HG03060 (cell line): ENCODE data around the gene RRP15.
"Not testable (repeated sequence)": the region's sequence is repeated elsewhere in the genome, so short reads cannot be mapped to it uniquely, and the experiment has no call there.

Source experiments
- ATAC-seq: cut with Tn5 transposase; IDR thresholded peaks from one replicate; pipeline ENCODE4 v1.9.1; 2021; ENCODE audit warnings: low read depth, moderate number of reproducible peaks; ENCODE audit not compliant: unreplicated experiment

RRP15 gene

DNA sequence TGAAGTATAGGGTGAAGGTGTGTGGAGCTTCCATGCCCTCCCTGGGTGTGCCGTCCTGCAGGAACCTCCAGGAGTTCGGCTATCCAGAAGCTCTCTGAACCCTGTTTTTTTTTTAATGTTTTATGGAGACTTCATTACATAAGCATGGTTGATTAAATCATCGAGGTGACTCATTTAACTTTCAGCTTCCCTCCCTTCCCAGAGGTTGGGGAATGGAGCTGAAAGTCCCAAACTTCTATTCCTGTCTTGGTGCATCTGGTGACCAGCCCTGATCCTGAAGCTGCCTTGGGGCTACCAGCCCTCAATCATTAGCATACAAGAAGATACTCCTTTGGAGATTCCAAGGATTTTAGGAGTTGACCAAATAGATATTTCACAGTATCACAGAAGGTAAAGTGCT is 9.5 kb downstream of the RRP15 start:
- no peak for ATAC-seq

- ATAC-seq, result no peak
Observed at GRCh38 chr1:218296162-218296561, 11.1 kb downstream of the RRP15 start.

DNA sequence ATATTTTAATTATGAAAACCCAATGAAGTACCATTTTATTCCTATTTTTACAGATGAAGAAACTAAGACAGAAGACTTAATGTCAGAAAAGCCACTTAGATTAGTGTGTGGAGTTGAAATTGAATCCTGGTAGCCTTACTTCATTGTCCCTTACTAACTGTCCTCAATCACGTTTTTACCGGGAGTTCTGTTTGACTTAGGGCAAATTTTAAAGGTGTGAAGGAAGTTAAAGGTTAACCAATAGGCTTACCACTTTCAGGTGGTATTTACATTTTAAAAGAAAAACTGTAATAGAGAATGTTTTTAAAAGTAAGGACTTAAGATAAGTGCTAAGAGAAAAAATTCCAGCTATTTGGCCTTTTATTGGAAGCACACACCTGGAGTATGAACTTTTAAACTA is 12.4 kb downstream of the RRP15 start:
- no peak for ATAC-seq

DNA sequence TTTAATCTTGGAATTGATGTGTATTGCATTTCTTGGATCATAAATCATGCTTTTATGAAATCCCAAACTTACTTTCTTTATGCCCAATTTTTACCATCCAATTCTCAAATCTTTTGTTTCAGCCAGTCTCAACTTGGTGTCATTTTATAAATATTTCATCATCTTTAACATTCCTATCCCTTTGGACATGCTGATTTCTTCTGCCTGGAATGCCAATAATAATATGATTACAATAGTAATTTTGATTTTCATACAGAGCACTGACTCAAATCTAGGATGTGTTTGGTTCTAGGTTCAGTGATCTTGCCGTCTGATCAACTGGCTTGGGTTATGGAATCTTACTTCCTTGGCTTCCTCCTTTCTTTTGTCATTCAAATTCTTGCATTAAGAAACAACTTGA is 12.8 kb downstream of the RRP15 start:
- no peak for ATAC-seq

DNA sequence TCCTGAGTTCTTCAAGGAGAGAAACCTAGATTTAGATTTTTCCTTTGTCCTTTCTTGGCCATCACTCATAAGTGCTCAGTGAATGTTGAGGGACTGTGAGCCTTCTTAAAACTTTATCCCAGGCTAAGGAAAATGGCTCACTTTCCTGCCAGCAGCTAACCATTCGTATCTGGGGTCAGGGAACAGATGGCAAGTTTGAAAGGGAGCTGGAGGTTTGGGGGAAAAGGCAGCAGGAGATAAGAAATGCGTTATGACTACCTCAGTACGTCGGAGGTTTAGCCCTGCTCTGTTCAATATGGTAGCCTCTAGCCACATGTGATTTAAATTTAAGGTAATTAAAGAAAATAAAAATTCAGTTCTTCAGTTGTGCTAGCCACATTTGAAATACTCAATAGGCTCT is 13.3 kb downstream of the RRP15 start:
- ATAC-seq, result no peak

DNA sequence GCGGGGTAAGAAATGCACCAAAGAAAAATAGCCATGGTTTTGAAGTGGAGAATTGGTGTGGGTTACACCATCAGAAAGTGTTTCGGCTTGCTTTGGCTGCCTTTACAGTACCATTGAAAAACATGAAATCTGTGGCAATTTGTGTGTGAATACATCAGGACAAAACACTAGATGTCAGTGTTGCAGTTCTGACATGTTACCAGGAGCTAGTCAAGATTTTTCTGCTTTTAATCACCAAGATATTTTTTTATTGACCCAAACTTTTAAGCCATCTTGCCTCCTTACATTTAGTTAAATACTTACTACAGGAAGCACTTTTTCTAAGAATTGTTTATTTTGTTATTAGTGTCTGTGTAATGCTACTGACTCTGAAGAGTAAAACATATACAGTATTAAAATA is 14.3 kb downstream of the RRP15 start:
- no peak for ATAC-seq

GRCh38 chr1:218301217-218301616 is 16.1 kb downstream of the RRP15 start:
- ATAC-seq, result no peak

- ATAC-seq, result no peak
Observed at GRCh38 chr1:218302155-218302554, 17.1 kb downstream of the RRP15 start.

GRCh38 chr1:218303176-218303879 is 18.2 kb downstream of the RRP15 start:
- ATAC-seq, result no peak

DNA sequence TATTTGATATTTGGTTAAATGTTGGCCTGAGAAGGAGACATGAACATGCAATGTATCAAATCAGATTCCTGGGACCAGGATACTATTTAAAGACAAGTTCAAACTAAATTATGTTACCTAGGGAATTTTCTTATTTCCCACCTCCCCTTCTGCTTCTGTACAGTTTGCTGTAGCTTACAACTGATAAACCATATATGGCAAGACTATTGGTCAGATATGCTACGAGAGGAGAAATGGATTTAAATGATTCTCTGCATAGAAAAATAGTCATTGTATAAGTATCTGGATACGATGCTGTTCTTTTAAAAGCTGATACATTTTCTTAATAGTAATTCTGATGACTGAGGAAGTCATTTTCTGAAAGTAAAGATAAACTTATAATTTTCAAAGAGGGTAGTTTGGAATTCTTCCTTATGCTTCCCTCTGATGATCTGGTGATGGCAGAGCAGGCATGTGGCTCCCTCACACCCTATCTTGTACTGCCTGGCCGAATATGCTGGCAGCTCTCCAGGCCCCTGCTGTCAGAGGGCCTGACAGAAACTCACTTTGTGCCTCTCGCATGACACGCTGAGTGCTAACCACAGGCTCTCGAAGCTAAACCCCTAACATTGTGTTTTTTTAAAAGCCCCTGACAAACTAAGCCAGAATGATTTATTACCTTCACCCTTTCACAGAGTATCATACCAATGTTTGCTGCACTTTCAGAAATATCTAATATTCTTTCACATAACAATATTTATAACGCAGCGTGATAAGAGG is 19.4 kb downstream of the RRP15 start:
- peak; percentile 86 for ATAC-seq

GRCh38 chr1:218305472-218306064 is 20.5 kb downstream of the RRP15 start:
- no peak for ATAC-seq

DNA sequence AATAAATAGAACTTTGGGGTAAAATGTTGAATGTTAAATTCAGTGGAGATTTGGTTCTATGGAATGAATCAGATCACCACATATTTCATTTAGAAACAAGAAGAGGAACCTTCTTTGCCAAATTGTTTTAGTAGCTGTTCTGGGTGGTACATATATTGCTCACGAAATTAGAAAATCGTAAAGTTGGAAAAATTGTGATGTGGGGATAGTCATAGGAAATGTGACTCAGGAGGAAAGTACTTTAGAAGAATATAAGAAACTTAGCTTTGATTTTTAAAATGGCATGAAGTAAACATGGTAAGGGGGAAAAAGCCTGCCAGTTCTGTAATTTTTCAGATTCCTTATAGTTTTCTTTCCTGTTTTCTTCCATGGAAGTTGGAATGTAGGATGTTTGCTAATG is 27.4 kb downstream of the RRP15 start:
- ATAC-seq, result no peak

DNA sequence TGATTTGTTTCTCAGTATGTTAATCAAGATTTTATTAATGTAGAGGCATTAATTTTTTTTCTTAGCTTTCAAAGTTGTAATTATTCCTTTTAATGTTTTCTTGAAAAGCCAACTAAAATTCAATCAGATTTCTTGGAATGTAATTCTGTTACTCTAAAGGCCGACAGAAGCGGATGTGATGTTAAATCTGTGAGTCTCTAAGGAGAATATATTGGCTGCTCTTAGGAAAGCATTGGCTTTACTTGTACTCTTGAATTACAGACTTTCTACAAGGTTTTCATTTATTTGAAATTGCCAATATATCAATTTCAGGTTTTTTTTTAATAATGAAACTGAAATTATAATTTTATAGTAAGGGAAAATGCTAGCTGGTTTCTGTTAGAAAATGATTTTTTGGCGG is 29.2 kb downstream of the RRP15 start:
- no peak for ATAC-seq

- no peak for ATAC-seq
Observed at GRCh38 chr1:218315638-218316037, 30.5 kb downstream of the RRP15 start.

DNA sequence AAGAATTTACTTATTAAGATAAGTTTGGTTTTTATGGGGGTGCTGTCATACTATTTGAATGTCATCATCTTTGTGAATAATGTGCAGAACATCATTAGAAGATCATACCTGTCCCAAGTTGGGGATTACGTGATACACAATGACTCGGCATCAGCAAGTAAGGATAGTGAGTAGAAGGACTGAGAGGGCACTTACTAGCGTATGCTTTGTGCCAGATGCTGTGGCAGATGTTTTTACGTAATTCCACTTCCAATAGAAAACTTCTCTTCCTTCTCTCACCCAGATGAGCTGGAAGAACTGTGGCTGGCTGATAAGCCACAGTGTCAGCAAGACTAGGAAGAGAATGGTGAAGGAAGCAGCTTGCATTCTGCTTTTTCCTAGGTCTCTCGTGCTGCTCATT is 32.0 kb downstream of the RRP15 start:
- no peak for ATAC-seq

- ATAC-seq, result not testable (repeated sequence)
Observed at GRCh38 chr1:218320182-218320581, 35.1 kb downstream of the RRP15 start.

DNA sequence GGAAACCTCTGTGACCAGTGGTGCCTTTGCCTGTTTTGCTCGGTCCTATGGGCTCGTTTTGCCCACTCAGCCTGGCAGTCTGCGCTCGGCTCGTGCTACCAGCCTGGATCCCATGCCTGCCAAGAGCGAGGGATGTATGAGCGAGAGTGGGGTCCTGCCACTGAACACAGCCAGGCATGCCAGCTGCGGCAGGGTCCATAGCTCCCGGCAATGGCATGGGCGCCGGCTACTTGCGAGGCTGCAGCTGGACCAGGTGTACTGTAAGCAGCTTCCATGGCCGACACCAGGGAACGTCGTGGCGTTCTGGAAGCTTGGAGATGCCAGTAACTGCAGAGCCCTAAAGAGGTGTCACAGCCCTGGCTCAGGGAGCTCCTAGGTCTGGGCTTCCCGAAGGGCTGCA is 37.7 kb downstream of the RRP15 start:
- no peak for ATAC-seq

DNA sequence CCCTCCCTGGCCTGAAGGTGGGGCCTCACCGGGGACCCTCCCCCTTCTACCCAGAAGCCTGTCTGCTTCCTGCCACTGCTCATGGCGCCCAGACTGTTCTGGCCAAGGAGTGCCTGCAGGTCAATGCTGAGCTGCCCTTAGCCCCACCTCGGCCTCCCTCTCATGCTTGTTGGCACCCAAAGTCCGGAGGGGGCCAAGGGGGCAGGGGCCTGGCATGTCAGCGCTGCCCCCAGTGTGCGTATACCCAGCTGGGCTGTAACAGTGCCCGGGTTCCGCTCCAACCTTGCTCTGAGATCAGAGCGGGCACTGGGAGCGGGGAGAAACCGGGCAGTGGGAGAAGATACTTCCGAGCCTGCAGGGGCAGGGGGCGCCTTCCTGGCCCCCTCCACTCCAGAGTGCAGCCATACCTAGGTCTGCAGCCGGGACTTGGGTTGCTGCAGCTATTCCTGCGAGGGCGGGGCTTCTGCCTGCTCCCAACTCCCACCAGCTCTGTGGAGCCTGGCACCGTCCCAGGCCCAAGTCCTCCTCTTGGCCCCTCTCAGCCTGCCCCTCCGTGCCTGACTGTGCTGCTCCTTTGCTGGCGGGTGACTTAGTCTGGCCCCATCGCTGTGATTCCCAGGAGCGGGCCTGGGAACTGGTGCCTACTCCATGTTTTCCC is 38.6 kb downstream of the RRP15 start:
- no peak for ATAC-seq

GRCh38 chr1:218324226-218324580 is 39.1 kb downstream of the RRP15 start:
- no peak for ATAC-seq

GRCh38 chr1:218328769-218329168 is 43.7 kb downstream of the RRP15 start:
- no peak for ATAC-seq

GRCh38 chr1:218330043-218330623 is 45.0 kb downstream of the RRP15 start:
- peak; percentile 51 for ATAC-seq
